CD14-positive monocyte (primary cell): ENCODE data around the gene CASK. TPM values are rescaled to one million over a fixed set of nuclear protein-coding genes. Genes with fewer than 3 reads are reported as not detected.

Source experiments
- DNase-seq, 3 donors: peaks; one replicate each; pipeline ENCODE4 v3.0.0-alpha.2; 2011 to 2022
- H2AFZ ChIP-seq: 2 replicates; pipeline ENCODE4 v1.6.0; 2012; ENCODE audit warnings: mild to moderate bottlenecking, low read depth, low read length, inconsistent platforms; ENCODE audit not compliant: insufficient read depth, poor library complexity, severe bottlenecking
- H3K27ac ChIP-seq, 2 donors: 1 replicate in 1 of 2; 2 replicates in 1 of 2; pipeline ENCODE4 v1.5.1; 2012 to 2013; ENCODE audit warnings: low read length in 2 of 2, control low read depth in 1 of 2, inconsistent platforms in 1 of 2, low read depth in 1 of 2, mild to moderate bottlenecking in 1 of 2
- H3K27me3 ChIP-seq, 2 donors: one replicate each; pipeline versions ENCODE4 v1.6.0 to v1.6.1; 2011 to 2013; ENCODE audit warnings: low read length in 2 of 2; ENCODE audit not compliant: control insufficient read depth in 2 of 2, insufficient read depth in 2 of 2
- H3K36me3 ChIP-seq, 2 donors: replicated peaks in 1 of 2; 1 replicate in 1 of 2; 2 replicates in 1 of 2; pipeline versions ENCODE4 v1.5.1 to v1.6.1; 2012 to 2013; ENCODE audit warnings: low read length in 2 of 2, control low read depth in 1 of 2, inconsistent platforms in 1 of 2, mild to moderate bottlenecking in 1 of 2; ENCODE audit not compliant: insufficient read depth in 2 of 2, control insufficient read depth in 1 of 2
- H3K4me1 ChIP-seq, 2 donors: 1 replicate in 1 of 2; 2 replicates in 1 of 2; pipeline versions ENCODE4 v1.5.1 to v1.6.1; 2012 to 2013; ENCODE audit warnings: low read length in 2 of 2, control low read depth in 1 of 2, inconsistent platforms in 1 of 2, mild to moderate bottlenecking in 1 of 2, moderate library complexity in 1 of 2; ENCODE audit not compliant: insufficient read depth in 2 of 2, control insufficient read depth in 1 of 2
- H3K4me2 ChIP-seq: replicated peaks from 2 replicates; pipeline ENCODE3; 2012; ENCODE audit warnings: low read length, moderate library complexity, mild to moderate bottlenecking; ENCODE audit not compliant: poor library complexity, severe bottlenecking; ENCODE audit errors: extremely low read depth
- H3K4me3 ChIP-seq, 3 experiments: fragments of 200-600 bp in 1 of 3; sonication (generic) in 1 of 3; replicated peaks in 1 of 3; 1 replicate in 2 of 3; 2 replicates in 1 of 3; pipeline ENCODE4 v1.5.1; 2011 to 2013; ENCODE audit warnings: low read length in 3 of 3, mild to moderate bottlenecking in 3 of 3, control low read depth in 2 of 3, low read depth in 2 of 3, inconsistent platforms in 1 of 3, moderate library complexity in 1 of 3
- H3K79me2 ChIP-seq: 2 replicates; pipeline ENCODE4 v1.6.0; 2012; ENCODE audit warnings: mild to moderate bottlenecking, control low read depth, inconsistent platforms, low read length, moderate library complexity; ENCODE audit not compliant: insufficient read depth
- H3K9ac ChIP-seq: 2 replicates; pipeline ENCODE4 v1.6.0; 2017; ENCODE audit warnings: low read length, mild to moderate bottlenecking; ENCODE audit not compliant: insufficient read depth, poor library complexity, severe bottlenecking
- H3K9me3 ChIP-seq, 2 donors: replicated peaks in 1 of 2; 1 replicate in 1 of 2; 2 replicates in 1 of 2; pipeline versions ENCODE4 v1.5.1 to v1.6.1; 2012 to 2013; ENCODE audit warnings: low read length in 2 of 2, control low read depth in 1 of 2; ENCODE audit not compliant: control insufficient read depth in 1 of 2, insufficient read depth in 1 of 2
- H4K20me1 ChIP-seq: 2 replicates; pipeline ENCODE4 v1.6.0; 2012; ENCODE audit warnings: mild to moderate bottlenecking, low read length, control low read depth, moderate library complexity; ENCODE audit not compliant: insufficient read depth
- H3K27ac Mint-ChIP-seq, 7 donors: one replicate each; pipeline ENCODE4 v1.8.0; 2020; ENCODE audit warnings: mild to moderate bottlenecking in 7 of 7, mixed read lengths in 7 of 7, moderate library complexity in 6 of 7, inconsistent platforms in 2 of 7
- H3K27me3 Mint-ChIP-seq, 3 donors: one replicate each; pipeline ENCODE4 v1.8.0; 2021 to 2022; ENCODE audit warnings: low read depth in 3 of 3, mild to moderate bottlenecking in 3 of 3, mixed read lengths in 3 of 3, moderate library complexity in 3 of 3, inconsistent platforms in 1 of 3
- H3K36me3 Mint-ChIP-seq, 2 donors: one replicate each; pipeline ENCODE4 v1.8.0; 2020; ENCODE audit warnings: mixed read lengths in 2 of 2, inconsistent platforms in 1 of 2, mild to moderate bottlenecking in 1 of 2
- H3K4me1 Mint-ChIP-seq: one replicate; pipeline ENCODE4 v1.8.0; 2020; ENCODE audit warnings: mild to moderate bottlenecking, mixed read lengths
- H3K4me3 Mint-ChIP-seq, 2 donors: one replicate each; pipeline ENCODE4 v1.8.0; 2020; ENCODE audit warnings: mild to moderate bottlenecking in 2 of 2, mixed read lengths in 2 of 2, moderate library complexity in 1 of 2
- H3K9me3 Mint-ChIP-seq, 7 donors: one replicate each; pipeline ENCODE4 v1.8.0; 2020 to 2022; ENCODE audit warnings: mixed read lengths in 7 of 7, mild to moderate bottlenecking in 6 of 7, moderate library complexity in 6 of 7, inconsistent platforms in 2 of 7
- WGBS: methylation state at CpG from one replicate; pipeline ENCODE4 v1.1.5; 2013; ENCODE audit warnings: missing lambda C conversion rate; ENCODE audit not compliant: insufficient coverage; 5-methylcytosine and 5-hydroxymethylcytosine counted together
- intact Hi-C, 2 donors: fragments of 100-400 bp; cut with micrococcal nuclease; formaldehyde crosslinking; loops; one replicate each; pipeline versions ENCODE4 v1.15.0 to v1.15.1; 2023
- polyA plus RNA-seq, 3 donors: library from polyadenylated mRNA; depleted of rRNA in 1 of 3; unstranded in 2 of 3; stranded (reverse) in 1 of 3; fragments of 300-500 nt in 2 of 3; fragments of >200 nt in 1 of 3; fragmentation: Illumina TruSeq in 2 of 3; gene quantifications; 1 replicate in 2 of 3; 2 replicates in 1 of 3; pipeline ENCODE4 v1.2.3, GENCODE V29; 2012 to 2021
- TF ChIP-seq, protein P1 (sequence below): fragments of 200-600 bp; IDR thresholded peaks from one replicate; pipeline ENCODE4 v1.8.0; 2022; ENCODE audit warnings: antibody characterized with exemption, mild to moderate bottlenecking

Gene CASK
- polyA plus RNA-seq, 3 donors: 0.48 to 7.4 (median 2.5) TPM

DNA sequence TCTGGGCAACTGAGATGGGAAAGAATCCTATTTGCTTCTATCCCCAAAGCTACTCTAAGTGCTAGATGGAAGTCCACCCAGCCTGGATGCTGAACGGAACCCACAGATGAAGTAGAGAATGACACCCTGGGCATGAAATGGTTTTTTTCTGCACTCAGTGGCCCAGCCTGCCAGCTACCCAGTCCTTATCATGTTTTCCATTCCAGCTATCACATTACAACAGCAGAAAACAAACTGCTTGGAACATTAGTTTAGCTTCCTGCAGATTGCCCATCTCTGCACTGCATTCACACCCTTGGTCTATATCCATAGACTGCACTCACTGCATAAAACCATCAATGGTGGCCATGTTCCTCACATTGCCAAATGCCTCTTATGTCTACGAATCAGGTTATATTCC is 397.1 kb downstream of the CASK start:
- Mint-ChIP-seq H3K36me3 (peaks cover 40 to 48% of the 10 kb centered on the region in 2 donors), H3K27ac (no peak overlapping the region)
- peaks cover 17 to 49% of the 10 kb centered on the region in 2 donors for H3K36me3 ChIP-seq

DNA sequence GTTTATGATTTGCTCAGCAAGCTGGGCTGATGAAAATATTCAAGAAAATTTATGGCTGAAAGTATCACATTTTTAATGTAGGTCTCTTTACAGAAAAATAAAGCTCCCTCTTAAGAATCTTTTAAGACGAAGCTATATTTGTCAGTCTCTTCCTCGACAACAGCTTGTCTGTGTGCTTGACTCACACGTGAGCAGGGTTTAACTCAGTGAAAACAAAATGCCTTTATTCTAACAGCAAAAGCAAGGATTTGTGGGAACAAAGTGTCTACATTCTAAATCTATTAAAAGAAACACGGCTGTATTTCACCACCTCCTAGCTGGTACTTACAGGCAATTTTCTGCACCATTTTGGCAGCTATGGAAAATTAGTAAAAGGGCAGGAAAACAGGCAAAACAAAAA is 400.7 kb downstream of the CASK start:
- H3K36me3 Mint-ChIP-seq: peaks cover 23 to 36% of the 10 kb centered on the region in 2 donors
- H3K4me3 Mint-ChIP-seq: no peak overlapping the region
- no peak for DNase-seq
- H3K4me1 ChIP-seq: no peaks in the 10 kb centered on the region
- no peak overlapping the region for H3K27ac Mint-ChIP-seq
- H3K4me2 ChIP-seq: no peak overlapping the region
- H3K4me3 ChIP-seq: no peak overlapping the region
- TF ChIP-seq, protein P1, sequence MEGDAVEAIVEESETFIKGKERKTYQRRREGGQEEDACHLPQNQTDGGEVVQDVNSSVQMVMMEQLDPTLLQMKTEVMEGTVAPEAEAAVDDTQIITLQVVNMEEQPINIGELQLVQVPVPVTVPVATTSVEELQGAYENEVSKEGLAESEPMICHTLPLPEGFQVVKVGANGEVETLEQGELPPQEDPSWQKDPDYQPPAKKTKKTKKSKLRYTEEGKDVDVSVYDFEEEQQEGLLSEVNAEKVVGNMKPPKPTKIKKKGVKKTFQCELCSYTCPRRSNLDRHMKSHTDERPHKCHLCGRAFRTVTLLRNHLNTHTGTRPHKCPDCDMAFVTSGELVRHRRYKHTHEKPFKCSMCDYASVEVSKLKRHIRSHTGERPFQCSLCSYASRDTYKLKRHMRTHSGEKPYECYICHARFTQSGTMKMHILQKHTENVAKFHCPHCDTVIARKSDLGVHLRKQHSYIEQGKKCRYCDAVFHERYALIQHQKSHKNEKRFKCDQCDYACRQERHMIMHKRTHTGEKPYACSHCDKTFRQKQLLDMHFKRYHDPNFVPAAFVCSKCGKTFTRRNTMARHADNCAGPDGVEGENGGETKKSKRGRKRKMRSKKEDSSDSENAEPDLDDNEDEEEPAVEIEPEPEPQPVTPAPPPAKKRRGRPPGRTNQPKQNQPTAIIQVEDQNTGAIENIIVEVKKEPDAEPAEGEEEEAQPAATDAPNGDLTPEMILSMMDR: no peak
- H3K79me2 ChIP-seq: no peaks in the 10 kb centered on the region
- H3K9ac ChIP-seq: no peak overlapping the region
- intact Hi-C loops: no loop called here
- H3K4me1 Mint-ChIP-seq: no peaks in the 10 kb centered on the region
- no peaks in the 10 kb centered on the region for H3K9me3 Mint-ChIP-seq
- H3K9me3 ChIP-seq: no peaks in the 10 kb centered on the region
- peaks cover 0 to 21% of the 10 kb centered on the region in 2 donors for H3K27me3 ChIP-seq
- no CpG with 5 or more reads among the region's 4 CpGs for WGBS
- peaks cover 0 to 7% (median 0%) of the 10 kb centered on the region in 3 donors for H3K27me3 Mint-ChIP-seq
- H4K20me1 ChIP-seq: no peaks in the 10 kb centered on the region
- H2AFZ ChIP-seq: no peak overlapping the region
- no peak overlapping the region for H3K27ac ChIP-seq
- H3K36me3 ChIP-seq: peaks cover 5 to 23% of the 10 kb centered on the region in 2 donors

More for the DNA sequence above, 397.1 kb downstream of the CASK start:
- Histone ChIP-seq H3K27ac (no peak overlapping the region), H3K79me2 (no peaks in the 10 kb centered on the region), H2AFZ (no peak overlapping the region), H3K4me2 (no peak overlapping the region), H3K4me3 (no peak overlapping the region), H3K27me3 (peaks cover 0 to 17% of the 10 kb centered on the region in 2 donors), H3K9me3 (no peaks in the 10 kb centered on the region), H3K9ac (no peak overlapping the region), H4K20me1 (no peaks in the 10 kb centered on the region), H3K4me1 (no peaks in the 10 kb centered on the region)
- peaks cover 0 to 10% (median 0%) of the 10 kb centered on the region in 3 donors for H3K27me3 Mint-ChIP-seq
- TF ChIP-seq, protein P1: no peak
- no peak for DNase-seq
- H3K4me1 Mint-ChIP-seq: no peaks in the 10 kb centered on the region
- WGBS: no CpG with 5 or more reads among the region's 2 CpGs
- no peaks in the 10 kb centered on the region for H3K9me3 Mint-ChIP-seq
- intact Hi-C loops: no loop called here
- no peak overlapping the region for H3K4me3 Mint-ChIP-seq
